Measurements from ENCODE around the gene KBTBD7. TPM values are rescaled to one million over a fixed set of nuclear protein-coding genes. Genes with fewer than 3 reads are reported as not detected.

Gene KBTBD7
- total RNA-seq, 2 experiments from 2014 or later: 4.2 to 4.3 TPM

DNA sequence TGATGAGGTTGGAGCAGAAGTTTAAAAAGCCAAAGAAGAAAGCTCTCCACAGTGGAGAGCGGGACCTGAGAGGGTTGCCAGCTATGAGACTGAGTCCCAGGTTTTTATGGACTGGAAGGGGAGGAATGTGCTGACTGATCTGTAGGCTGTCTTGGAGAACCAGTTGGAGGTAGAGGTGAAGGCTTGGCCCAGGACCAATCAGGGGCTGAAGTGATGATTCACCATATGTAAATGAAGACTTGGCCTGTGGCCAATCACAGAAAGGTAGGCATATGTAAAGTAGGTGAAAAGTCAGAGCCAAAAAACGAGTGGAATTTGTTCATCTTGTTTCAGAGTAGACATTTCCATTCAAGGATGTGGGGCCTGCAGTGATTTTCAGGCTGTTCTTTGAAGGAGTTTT lies 44.3 kb downstream of the KBTBD7 start:
- Mint-ChIP-seq H3K4me3 (no peak overlapping the region), H3K36me3 (ENCODE audit: low read depth) (peaks cover 50% of the 10 kb centered on the region), H3K4me1 (ENCODE audit: low read depth) (no peaks in the 10 kb centered on the region), H3K27ac (no peak overlapping the region), H3K9me3 (peaks cover 51% of the 10 kb centered on the region), H3K27me3 (ENCODE audit: low read depth) (no peaks in the 10 kb centered on the region)
- intact Hi-C loops (cut with micrococcal nuclease): no loop called here
- no peak for DNase-seq
- CTCF ChIA-PET: no interaction called here

GRCh38 chr13:41148419-41149283 lies 45.7 kb downstream of the KBTBD7 start:
- peak overlapping the region; percentile 7 for H3K27ac Mint-ChIP-seq
- intact Hi-C loops (cut with micrococcal nuclease): no loop called here
- peaks cover 51% of the 10 kb centered on the region for H3K9me3 Mint-ChIP-seq
- H3K4me3 Mint-ChIP-seq: no peak overlapping the region
- CTCF ChIA-PET: interaction anchor here (0.9 kb wide), 1 partner anchor 26 kb away, joined by 3 read pairs; no protein-coding TSS in a partner anchor
- no peaks in the 10 kb centered on the region for H3K4me1 Mint-ChIP-seq (ENCODE audit: low read depth)
- no peaks in the 10 kb centered on the region for H3K27me3 Mint-ChIP-seq (ENCODE audit: low read depth)
- peaks cover 50% of the 10 kb centered on the region for H3K36me3 Mint-ChIP-seq (ENCODE audit: low read depth)
- DNase-seq: peak; percentile 13

GRCh38 chr13:41145136-41145908 lies 49.0 kb downstream of the KBTBD7 start:
- H3K4me3 Mint-ChIP-seq: no peak overlapping the region
- peaks cover 30% of the 10 kb centered on the region for H3K36me3 Mint-ChIP-seq (ENCODE audit: low read depth)
- intact Hi-C loops (cut with micrococcal nuclease): no loop called here
- no peaks in the 10 kb centered on the region for H3K27me3 Mint-ChIP-seq (ENCODE audit: low read depth)
- no peak for DNase-seq
- H3K4me1 Mint-ChIP-seq (ENCODE audit: low read depth): no peaks in the 10 kb centered on the region
- CTCF ChIA-PET: no interaction called here
- H3K27ac Mint-ChIP-seq: no peak overlapping the region
- peaks cover 29% of the 10 kb centered on the region for H3K9me3 Mint-ChIP-seq

GRCh38 chr13:41144576-41144975 lies 49.8 kb downstream of the KBTBD7 start:
- peaks cover 4% of the 10 kb centered on the region for H3K4me1 Mint-ChIP-seq (ENCODE audit: low read depth)
- CTCF ChIA-PET: no interaction called here
- no peak overlapping the region for H3K27ac Mint-ChIP-seq
- no peak for DNase-seq
- intact Hi-C loops (cut with micrococcal nuclease): no loop called here
- H3K4me3 Mint-ChIP-seq: no peak overlapping the region
- H3K9me3 Mint-ChIP-seq: peaks cover 21% of the 10 kb centered on the region
- H3K36me3 Mint-ChIP-seq (ENCODE audit: low read depth): peaks cover 23% of the 10 kb centered on the region
- H3K27me3 Mint-ChIP-seq (ENCODE audit: low read depth): no peaks in the 10 kb centered on the region

Other genes starting within 250 kb of the KBTBD7 start
- 10 to 100 TPM; 61.7 to 62.3 TPM for gene ELF1, start 175.3 kb downstream of the KBTBD7 start, total RNA-seq
- gene WBP4, start 133.1 kb downstream of the KBTBD7 start, total RNA-seq: 1 to 10 TPM; 8.1 to 8.2 TPM
- gene KBTBD6, start 61.8 kb downstream of the KBTBD7 start, total RNA-seq: 1 to 10 TPM; 3.9 to 4.0 TPM
- 10 to 100 TPM; 23.2 to 28.4 TPM for gene MTRF1, start 69.0 kb upstream of the KBTBD7 start, total RNA-seq
- 10 to 100 TPM; 29.6 to 31.5 TPM for gene NAA16, start 116.7 kb upstream of the KBTBD7 start, total RNA-seq